Neural cell (in vitro differentiated cells): ENCODE results near the gene SLAIN2. TPM values are rescaled to one million over a fixed set of nuclear protein-coding genes. Genes with fewer than 3 reads are reported as not detected.

Source experiments
- H2AFZ ChIP-seq: fragments of 200-600, 300-800 bp; sonication (generic), shearing (Covaris generic); 2 replicates; pipeline ENCODE4 v1.6.0; 2014; ENCODE audit warnings: low read depth, mild to moderate bottlenecking, antibody characterized with exemption, low read length, moderate library complexity
- H3F3A ChIP-seq: fragments of 200-600 bp; shearing (Covaris generic); 2 replicates; pipeline ENCODE4 v1.6.1; 2016; ENCODE audit warnings: mild to moderate bottlenecking, moderate library complexity, mixed read lengths, antibody characterized with exemption, low read length; ENCODE audit not compliant: insufficient read depth, poor library complexity, severe bottlenecking
- H3K27ac ChIP-seq: fragments of 200-600, 300-800 bp; sonication (generic), shearing (Covaris generic); 2 replicates; pipeline ENCODE4 v1.5.1; 2014; ENCODE audit warnings: mild to moderate bottlenecking, low read length, moderate library complexity
- H3K27me3 ChIP-seq: fragments of 300-800, 200-600 bp; sonication (generic), shearing (Covaris generic); 2 replicates; pipeline ENCODE4 v1.6.0; 2014; ENCODE audit warnings: mild to moderate bottlenecking, low read depth, low read length, moderate library complexity; ENCODE audit not compliant: insufficient read depth
- H3K36me3 ChIP-seq: fragments of 300-800, 200-600 bp; sonication (generic), shearing (Covaris generic); 2 replicates; pipeline ENCODE4 v1.5.1; 2014; ENCODE audit warnings: mild to moderate bottlenecking, antibody characterized with exemption, low read length, moderate library complexity; ENCODE audit not compliant: insufficient read depth
- H3K4me2 ChIP-seq: fragments of 300-800, 200-600 bp; sonication (generic), shearing (Covaris generic); 2 replicates; pipeline ENCODE4 v1.6.0; 2014; ENCODE audit warnings: mild to moderate bottlenecking, low read length
- H3K4me3 ChIP-seq: fragments of 300-800, 200-600 bp; sonication (generic), shearing (Covaris generic); 2 replicates; pipeline ENCODE4 v1.5.1; 2014; ENCODE audit warnings: mild to moderate bottlenecking, low read length, moderate library complexity
- H3K79me2 ChIP-seq: fragments of 200-600 bp; shearing (Covaris generic); replicated peaks from 2 replicates; pipeline ENCODE4 v1.6.0; 2014; ENCODE audit warnings: mild to moderate bottlenecking, low read length, moderate library complexity; ENCODE audit not compliant: insufficient read depth
- H3K9ac ChIP-seq: fragments of 300-800, 200-600 bp; sonication (generic), shearing (Covaris generic); 2 replicates; pipeline ENCODE4 v1.6.1; 2016; ENCODE audit warnings: mild to moderate bottlenecking, low read length, mixed read lengths
- H3K9me2 ChIP-seq: fragments of 200-600 bp; shearing (Covaris generic); 2 replicates; pipeline ENCODE4 v1.6.1; 2016; ENCODE audit warnings: mild to moderate bottlenecking, low read length, mixed read lengths; ENCODE audit not compliant: insufficient read depth
- H3K9me3 ChIP-seq: fragments of 200-600, 300-800 bp; sonication (generic), shearing (Covaris generic); 2 replicates; pipeline ENCODE4 v1.6.1; 2016; ENCODE audit warnings: mild to moderate bottlenecking, mixed run types, low read length, moderate library complexity, mixed read lengths
- H4K20me1 ChIP-seq: fragments of 200-600 bp; shearing (Covaris generic); 2 replicates; pipeline ENCODE4 v1.6.1; 2016; ENCODE audit warnings: mild to moderate bottlenecking, mixed run types; ENCODE audit not compliant: insufficient read depth
- EP300 ChIP-seq: fragments of 450-650 bp; conservative IDR thresholded peaks from 2 replicates; pipeline ENCODE4 v1.6.1; 2014; ENCODE audit warnings: antibody characterized with exemption, mild to moderate bottlenecking, moderate library complexity; ENCODE audit not compliant: poor library complexity, severe bottlenecking
- EZH2 ChIP-seq: fragments of 200-600, 300-800 bp; shearing (Covaris generic), sonication (generic); IDR thresholded peaks from 2 replicates; pipeline ENCODE4 v1.6.1; 2014; ENCODE audit warnings: antibody characterized with exemption, low read length, borderline replicate concordance, mild to moderate bottlenecking; ENCODE audit not compliant: insufficient read depth, poor library complexity, severe bottlenecking
- MXI1 ChIP-seq: fragments of 450-650 bp; conservative IDR thresholded peaks from 2 replicates; pipeline ENCODE4 v1.6.1; 2014; ENCODE audit warnings: antibody characterized with exemption, mild to moderate bottlenecking; ENCODE audit not compliant: poor library complexity, severe bottlenecking
- POLR2AphosphoS5 ChIP-seq: IDR thresholded peaks from 2 replicates; pipeline ENCODE4 v1.6.1; 2012
- RAD21 ChIP-seq: fragments of 450-650 bp; conservative IDR thresholded peaks from 2 replicates; pipeline ENCODE4 v1.6.1; 2014; ENCODE audit warnings: antibody characterized with exemption, mild to moderate bottlenecking, moderate library complexity
- SMC3 ChIP-seq: fragments of 450-650 bp; conservative IDR thresholded peaks from 2 replicates; pipeline ENCODE4 v1.6.1; 2014; ENCODE audit warnings: antibody characterized with exemption, mild to moderate bottlenecking, moderate library complexity; ENCODE audit not compliant: poor library complexity
- TAF1 ChIP-seq: IDR thresholded peaks from 2 replicates; pipeline ENCODE4 v1.6.1; 2012; ENCODE audit warnings: low read depth
- polyA plus RNA-seq: library from polyadenylated mRNA; depleted of rRNA; stranded (reverse); fragments of >200 nt; gene quantifications from 2 replicates; pipeline ENCODE4 v1.2.3, GENCODE V29; 2014
- TF ChIP-seq, protein P1 (sequence below): IDR thresholded peaks from 2 replicates; pipeline ENCODE4 v1.6.1; 2012; ENCODE audit warnings: borderline replicate concordance
- TF ChIP-seq, protein P2 (sequence below): fragments of 450-650 bp; IDR thresholded peaks from 2 replicates; pipeline ENCODE4 v1.5.1; 2014; ENCODE audit warnings: antibody characterized with exemption, mild to moderate bottlenecking, moderate library complexity; ENCODE audit not compliant: poor library complexity, severe bottlenecking

SLAIN2 gene
- polyA plus RNA-seq, 1 donor from 2014 or later: 43.2 TPM

DNA sequence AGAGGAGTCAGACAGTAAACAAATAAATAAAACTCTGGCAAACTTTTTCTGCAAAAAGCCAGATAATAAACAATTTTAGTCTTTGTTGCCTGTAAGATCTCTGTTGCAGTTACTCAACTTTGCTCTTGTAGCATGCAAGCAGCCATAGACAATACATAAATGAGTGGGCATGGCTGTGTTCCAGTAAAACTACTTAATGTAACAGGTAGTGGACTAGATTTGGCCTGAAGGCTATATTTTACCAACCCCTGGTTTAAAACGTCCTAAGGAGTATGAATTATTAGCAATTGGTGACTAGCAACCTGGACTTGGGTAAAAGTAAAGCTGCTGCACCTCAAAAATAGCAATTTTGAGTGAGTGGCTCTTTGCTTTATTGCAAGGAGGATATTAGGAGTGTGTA, 30.9 kb downstream of the SLAIN2 start:
- Histone ChIP-seq H3F3A (no peaks in the 10 kb centered on the region), H2AFZ (no peak overlapping the region), H4K20me1 (no peaks in the 10 kb centered on the region), H3K27ac (no peak overlapping the region), H3K9me3 (no peaks in the 10 kb centered on the region), H3K27me3 (no peaks in the 10 kb centered on the region), H3K36me3 (no peaks in the 10 kb centered on the region), H3K4me2 (no peak overlapping the region), H3K79me2 (peaks cover 39% of the 10 kb centered on the region), H3K9me2 (no peaks in the 10 kb centered on the region), H3K9ac (no peak overlapping the region), H3K4me3 (no peak overlapping the region)
- TF ChIP-seq, protein P1, sequence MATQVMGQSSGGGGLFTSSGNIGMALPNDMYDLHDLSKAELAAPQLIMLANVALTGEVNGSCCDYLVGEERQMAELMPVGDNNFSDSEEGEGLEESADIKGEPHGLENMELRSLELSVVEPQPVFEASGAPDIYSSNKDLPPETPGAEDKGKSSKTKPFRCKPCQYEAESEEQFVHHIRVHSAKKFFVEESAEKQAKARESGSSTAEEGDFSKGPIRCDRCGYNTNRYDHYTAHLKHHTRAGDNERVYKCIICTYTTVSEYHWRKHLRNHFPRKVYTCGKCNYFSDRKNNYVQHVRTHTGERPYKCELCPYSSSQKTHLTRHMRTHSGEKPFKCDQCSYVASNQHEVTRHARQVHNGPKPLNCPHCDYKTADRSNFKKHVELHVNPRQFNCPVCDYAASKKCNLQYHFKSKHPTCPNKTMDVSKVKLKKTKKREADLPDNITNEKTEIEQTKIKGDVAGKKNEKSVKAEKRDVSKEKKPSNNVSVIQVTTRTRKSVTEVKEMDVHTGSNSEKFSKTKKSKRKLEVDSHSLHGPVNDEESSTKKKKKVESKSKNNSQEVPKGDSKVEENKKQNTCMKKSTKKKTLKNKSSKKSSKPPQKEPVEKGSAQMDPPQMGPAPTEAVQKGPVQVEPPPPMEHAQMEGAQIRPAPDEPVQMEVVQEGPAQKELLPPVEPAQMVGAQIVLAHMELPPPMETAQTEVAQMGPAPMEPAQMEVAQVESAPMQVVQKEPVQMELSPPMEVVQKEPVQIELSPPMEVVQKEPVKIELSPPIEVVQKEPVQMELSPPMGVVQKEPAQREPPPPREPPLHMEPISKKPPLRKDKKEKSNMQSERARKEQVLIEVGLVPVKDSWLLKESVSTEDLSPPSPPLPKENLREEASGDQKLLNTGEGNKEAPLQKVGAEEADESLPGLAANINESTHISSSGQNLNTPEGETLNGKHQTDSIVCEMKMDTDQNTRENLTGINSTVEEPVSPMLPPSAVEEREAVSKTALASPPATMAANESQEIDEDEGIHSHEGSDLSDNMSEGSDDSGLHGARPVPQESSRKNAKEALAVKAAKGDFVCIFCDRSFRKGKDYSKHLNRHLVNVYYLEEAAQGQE: no peak

DNA sequence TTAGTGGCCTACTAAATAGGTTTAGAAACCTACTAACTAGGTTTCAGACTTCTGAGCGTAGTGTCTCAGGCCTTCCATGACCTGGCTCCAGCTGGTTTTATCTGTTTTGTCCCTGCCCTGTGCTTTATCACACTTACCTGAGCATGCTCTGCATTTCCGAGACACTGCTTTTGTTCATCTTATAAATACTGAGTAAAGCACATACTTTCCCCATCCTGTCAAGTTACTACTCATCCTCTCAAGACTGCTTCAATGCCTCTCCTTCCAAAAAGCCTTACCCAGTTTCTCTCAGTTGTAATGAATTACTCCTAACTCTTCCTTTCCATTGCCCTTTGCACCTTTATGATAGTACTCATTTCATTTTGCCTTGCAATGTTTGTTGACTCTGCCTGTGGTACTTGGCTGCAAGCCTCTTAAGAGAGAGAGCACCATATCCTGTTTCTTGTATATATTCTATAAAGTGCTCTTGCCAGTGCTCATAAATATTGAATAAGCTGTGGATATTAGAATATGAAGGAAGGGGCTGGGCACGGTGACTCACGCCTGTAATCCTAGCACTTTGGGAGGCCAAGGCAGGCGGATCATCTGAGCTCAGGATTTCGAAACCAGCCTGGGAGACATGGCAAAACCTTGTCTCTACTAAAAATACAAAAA, 34.4 kb downstream of the SLAIN2 start:
- no peak overlapping the region for H3K4me3 ChIP-seq
- H3K79me2 ChIP-seq: peaks cover 30% of the 10 kb centered on the region
- no peak overlapping the region for H3K4me2 ChIP-seq
- no peaks in the 10 kb centered on the region for H3K27me3 ChIP-seq
- TF ChIP-seq, protein P2, sequence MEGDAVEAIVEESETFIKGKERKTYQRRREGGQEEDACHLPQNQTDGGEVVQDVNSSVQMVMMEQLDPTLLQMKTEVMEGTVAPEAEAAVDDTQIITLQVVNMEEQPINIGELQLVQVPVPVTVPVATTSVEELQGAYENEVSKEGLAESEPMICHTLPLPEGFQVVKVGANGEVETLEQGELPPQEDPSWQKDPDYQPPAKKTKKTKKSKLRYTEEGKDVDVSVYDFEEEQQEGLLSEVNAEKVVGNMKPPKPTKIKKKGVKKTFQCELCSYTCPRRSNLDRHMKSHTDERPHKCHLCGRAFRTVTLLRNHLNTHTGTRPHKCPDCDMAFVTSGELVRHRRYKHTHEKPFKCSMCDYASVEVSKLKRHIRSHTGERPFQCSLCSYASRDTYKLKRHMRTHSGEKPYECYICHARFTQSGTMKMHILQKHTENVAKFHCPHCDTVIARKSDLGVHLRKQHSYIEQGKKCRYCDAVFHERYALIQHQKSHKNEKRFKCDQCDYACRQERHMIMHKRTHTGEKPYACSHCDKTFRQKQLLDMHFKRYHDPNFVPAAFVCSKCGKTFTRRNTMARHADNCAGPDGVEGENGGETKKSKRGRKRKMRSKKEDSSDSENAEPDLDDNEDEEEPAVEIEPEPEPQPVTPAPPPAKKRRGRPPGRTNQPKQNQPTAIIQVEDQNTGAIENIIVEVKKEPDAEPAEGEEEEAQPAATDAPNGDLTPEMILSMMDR: no peak
- TF ChIP-seq POLR2AphosphoS5 (no peak), RAD21 (no peak), EZH2 (no peak), SMC3 (no peak), TAF1 (no peak), EP300 (no peak), MXI1 (no peak)
- TF ChIP-seq, protein P1: no peak
- H2AFZ ChIP-seq: no peak overlapping the region
- no peaks in the 10 kb centered on the region for H3K9me2 ChIP-seq
- no peaks in the 10 kb centered on the region for H3F3A ChIP-seq
- H4K20me1 ChIP-seq: no peaks in the 10 kb centered on the region
- no peaks in the 10 kb centered on the region for H3K36me3 ChIP-seq
- no peak overlapping the region for H3K9ac ChIP-seq
- no peak overlapping the region for H3K27ac ChIP-seq
- H3K9me3 ChIP-seq: no peaks in the 10 kb centered on the region
